ENCODE data around the gene HIF1AN.

Gene HIF1AN

DNA sequence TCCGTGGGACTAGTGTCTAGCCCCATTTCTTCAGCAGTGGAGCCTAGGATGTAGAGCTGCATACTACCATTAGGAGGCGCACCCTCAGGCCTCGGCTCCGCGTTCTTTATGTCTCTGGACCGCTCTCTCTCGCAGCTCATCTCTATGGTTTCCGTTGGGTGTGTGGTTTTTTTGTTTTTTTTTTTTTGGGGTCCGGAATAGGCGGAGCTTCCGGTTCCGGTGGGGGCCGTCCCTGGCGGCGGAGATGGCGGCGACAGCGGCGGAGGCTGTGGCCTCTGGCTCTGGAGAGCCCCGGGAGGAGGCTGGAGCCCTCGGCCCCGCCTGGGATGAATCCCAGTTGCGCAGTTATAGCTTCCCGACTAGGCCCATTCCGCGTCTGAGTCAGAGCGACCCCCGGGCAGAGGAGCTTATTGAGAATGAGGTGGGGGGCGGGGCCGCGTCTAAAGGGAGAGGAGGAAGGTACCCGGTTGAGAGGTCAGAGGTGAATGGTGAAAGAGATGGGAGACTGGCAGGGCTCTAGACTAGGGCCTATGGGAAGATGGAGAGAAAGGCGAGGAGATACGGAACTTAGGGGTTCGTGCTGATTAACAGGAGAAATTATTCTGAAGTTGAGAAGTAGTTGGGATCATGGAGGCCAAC, at the start of gene HIF1AN:
HIF1AN (plus strand) TSS at position 229 of the 639 bp plus-strand sequence; CDS start at position 245, 16 bp downstream.
- Histone ChIP-seq H3K4me3 (peak within 1 kb of the TSS; percentile 62 to 90 (median 76)), H3K27ac (peak within 1 kb of the TSS in 19 of 21 experiments; percentile 27 to 85 (median 79))

DNA sequence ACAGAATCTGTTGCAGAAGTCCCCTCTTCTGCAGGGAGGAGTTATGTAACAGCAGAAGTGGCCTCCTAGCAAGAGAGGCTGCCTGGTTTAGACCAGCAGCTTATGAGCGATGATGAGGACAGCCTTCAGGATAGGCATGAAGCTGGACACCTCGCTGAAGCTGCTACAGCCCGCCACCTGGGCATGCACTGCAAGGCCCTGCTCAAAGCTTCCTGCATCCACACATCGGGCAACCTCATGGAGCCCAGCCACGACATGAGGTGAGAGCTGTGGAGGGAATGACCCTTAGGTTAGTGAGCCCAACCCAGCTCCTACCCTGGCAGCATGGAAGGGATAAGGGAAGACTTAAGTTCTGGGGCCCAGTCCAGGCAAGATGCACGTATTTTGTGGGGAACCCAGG, 48.2 kb upstream of the HIF1AN start:
- Histone ChIP-seq H3K27ac (no peak overlapping the region), H3K4me3 (no peak overlapping the region)

DNA sequence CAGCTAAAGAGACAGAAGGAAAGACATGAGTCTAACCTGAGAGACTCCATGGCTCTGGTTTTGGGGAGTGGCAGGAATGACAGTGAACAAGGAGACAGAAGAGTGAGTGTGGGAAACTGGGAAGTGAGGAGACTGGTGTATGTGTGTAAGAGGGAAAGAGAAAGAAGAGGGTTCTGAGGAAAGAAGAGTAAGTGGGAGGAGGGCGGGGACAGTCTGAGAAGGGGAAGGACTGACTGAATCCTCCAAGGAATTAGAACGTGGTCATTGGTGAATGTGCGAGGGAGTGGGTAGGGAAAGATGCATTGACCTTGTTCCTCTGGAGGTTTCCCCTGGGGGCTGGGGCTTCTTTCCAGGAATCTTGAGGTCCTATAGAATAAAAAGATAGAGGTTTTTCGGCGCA, 46.3 kb upstream of the HIF1AN start:
- H3K4me3 ChIP-seq, result no peak overlapping the region
- H3K27ac ChIP-seq, result no peak overlapping the region

DNA sequence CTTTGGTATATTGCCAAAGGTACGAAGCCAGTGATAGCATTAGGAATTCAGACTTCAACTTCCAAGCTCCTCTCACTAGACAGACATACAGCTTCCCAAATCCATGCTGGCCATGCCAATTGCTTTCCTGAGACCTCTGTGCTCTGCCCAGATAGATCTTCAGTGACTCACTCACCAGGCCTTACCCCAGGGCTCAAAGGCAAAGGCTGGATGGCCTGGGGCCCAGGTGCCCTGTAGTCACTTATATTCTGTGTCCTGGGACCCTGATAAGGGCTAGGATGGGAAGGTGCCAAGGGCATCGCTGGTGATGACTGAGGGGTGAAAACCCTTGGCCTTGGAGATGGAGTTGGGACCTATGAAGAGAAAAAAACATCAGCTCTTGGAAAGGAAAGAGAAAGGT, 45.2 kb upstream of the HIF1AN start:
- Histone ChIP-seq H3K27ac (no peak overlapping the region), H3K4me3 (no peak overlapping the region)

DNA sequence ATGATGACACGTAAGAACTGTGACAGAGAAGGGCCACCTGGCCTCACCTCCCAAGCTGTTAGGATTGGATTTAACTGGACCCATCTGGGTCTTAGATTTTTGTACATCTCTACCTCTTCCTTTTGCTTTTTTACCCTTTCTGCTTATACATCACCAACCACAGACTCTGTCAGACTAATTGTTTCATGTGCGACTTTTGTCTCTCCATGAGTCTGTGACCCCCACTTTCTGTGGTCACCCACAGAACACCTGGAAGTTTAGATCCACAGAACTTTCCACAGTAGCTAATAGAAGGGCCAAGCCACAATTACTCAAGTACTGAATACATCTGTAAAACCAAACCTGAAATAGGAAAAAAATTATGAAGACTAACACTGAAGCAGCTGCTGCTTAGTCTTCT, 39.2 kb upstream of the HIF1AN start:
- Histone ChIP-seq H3K27ac (no peak overlapping the region), H3K4me3 (no peak overlapping the region)

DNA sequence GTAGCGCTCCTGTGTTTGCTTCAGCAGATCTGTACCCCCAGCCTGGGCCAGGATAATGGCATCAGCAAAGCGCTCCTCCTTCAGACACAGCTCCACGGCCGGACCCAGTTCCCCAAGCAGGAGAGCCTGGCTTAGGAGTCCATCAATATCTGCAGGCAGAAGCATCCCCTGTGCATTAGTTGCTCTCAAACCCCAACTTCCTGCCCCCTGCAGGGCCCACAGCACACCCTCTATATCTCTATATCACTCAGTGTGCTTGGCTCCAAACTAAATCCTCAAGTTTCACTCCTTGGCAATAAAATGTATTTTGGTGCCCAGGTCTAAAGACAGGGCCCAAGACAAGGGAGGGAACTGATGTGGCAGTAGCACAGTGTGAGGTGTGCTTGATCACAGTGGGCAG, 37.7 kb upstream of the HIF1AN start:
- Histone ChIP-seq H3K27ac (no peak overlapping the region), H3K4me3 (no peak overlapping the region)

DNA sequence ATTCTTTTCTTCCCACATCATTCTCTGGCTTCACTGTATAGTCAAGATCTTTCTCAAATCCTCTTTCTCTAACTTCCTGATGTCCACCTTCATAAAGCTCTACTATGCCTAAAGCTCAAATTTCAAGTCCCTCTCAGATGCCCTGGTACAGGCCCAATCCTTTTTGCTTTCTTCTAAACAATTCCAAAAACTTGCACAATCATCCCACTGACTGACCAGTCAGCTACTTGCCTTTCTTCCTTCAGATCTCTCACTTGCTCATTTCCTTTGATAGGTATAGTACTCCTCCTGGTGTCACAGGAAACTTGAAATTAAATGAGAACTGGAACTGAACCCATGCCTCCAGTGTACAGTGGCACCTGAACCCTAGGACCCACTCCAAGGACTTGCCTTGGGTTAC, 34.3 kb upstream of the HIF1AN start:
- no peak overlapping the region for H3K27ac ChIP-seq
- no peak overlapping the region for H3K4me3 ChIP-seq

DNA sequence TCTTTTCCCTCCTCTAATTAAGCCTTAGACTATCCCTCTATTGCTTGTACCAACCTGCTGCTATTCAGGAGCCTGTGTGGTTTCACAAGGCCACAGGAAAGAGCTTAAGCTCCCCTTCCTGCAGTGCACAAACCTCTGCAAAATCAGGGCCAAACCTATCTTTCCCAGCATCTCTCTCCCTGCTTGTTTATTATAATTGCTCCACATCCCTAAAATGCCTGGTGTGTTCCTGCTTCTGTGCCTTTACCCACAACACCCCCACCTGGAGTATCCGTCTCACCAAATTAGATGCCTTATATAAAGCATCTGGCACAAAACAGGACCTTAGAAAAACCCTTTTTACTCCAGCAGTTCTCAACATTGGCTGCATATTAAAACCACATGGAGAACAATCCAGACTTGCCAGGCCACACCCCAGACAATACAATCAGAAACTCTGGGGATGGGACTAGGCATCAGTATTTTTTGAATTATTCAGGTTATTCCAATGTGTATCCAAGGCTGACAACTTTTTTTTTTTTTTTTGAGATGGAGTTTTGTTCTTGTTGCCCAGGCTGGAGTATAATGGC, 32.7 kb upstream of the HIF1AN start:
- Histone ChIP-seq H3K27ac (no peak overlapping the region), H3K4me3 (no peak overlapping the region)

DNA sequence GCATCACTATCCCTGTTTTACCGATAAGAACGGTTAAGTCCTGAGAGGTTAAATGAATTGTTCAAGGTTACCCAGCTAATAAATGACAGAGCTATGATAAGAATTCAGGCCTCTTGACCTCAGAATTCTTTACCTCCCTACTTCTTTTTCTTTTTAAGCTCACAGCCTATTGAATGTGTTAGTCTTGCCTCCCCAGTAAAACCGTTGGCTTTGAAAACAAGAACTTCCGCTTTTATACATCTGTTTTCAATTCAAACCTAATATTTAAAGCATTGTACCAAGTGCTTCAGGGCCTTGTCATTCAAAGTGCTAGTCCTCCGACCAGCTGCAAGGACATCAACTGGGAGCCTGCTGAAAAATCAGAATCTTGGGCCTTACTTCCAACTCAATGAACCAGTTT, 31.6 kb upstream of the HIF1AN start:
- Histone ChIP-seq H3K27ac (no peak overlapping the region), H3K4me3 (no peak overlapping the region)

DNA sequence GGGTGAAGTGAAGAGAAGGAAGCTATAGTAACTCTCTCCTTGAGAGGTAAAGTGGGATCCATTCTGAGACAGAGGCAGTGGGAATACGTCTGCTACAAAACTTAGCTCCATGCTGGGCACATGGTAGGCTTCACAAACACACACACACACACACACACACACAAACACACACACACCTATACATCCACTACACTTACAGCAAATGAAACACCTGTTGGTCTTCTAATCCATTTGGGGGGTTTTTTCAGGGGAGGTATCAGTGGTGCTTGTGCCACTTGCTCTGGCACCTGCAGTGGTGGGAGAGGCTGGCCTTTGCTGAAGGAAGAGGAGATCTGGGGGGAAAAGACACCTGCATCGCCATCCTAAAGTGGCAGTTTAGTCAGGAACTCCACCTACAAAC, 30.6 kb upstream of the HIF1AN start:
- H3K4me3 ChIP-seq, result no peak overlapping the region
- H3K27ac ChIP-seq, result no peak overlapping the region

DNA sequence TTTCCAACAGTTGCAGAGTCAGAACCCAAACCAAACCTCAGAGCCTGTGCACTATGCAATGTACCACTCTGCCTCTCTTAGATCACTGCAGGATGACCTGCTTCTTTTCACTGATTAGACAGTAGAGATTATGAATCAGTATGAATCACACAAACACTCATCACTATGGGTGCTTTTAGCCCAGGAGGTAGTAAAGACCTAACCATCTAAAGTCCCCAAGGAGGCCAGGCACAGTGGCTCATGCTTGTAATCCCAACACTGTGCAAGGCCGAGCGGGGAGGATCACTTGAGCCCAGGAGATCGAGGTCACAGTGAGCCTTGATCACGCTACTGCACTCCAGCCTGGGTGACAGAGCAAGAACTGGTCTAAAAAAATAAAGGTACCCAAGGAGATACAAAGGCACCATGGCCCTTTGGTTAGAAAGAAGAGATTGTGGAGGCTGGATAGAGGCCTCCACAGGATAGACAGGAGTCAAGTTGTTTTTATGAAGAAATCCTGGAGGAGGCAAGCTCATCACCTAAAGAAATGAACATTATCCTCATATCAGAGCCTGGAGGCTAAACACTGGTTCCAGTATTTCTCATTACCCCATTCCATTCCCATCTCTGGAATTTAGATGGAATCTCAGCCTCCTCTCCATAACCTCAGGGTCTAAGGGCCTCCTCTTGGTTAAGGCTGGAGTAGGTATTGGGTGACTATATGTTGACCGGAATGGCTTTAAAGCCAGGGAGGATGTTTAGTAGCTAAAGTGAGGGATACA, 29.0 kb upstream of the HIF1AN start:
- H3K4me3 ChIP-seq, result no peak overlapping the region
- no peak overlapping the region for H3K27ac ChIP-seq

DNA sequence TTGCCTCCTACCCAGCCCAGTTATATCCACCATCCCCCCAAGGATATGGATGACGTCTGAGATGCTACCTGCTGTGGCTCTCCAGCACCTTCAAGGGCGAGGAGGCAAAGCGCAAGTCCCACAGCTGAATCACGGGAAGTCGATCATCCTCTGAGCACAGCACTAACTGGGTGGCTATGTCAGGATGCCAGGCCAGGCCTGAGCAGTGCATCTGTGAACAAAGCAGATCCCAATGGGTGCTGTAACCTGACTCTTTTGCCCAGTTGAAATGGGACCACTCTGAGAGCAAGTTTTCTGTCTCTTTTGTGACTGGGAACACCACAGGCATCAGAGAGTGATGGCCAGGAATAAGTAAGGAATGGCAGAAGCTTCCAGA, 28.4 kb upstream of the HIF1AN start:
- H3K27ac ChIP-seq, result no peak overlapping the region
- H3K4me3 ChIP-seq, result no peak overlapping the region

DNA sequence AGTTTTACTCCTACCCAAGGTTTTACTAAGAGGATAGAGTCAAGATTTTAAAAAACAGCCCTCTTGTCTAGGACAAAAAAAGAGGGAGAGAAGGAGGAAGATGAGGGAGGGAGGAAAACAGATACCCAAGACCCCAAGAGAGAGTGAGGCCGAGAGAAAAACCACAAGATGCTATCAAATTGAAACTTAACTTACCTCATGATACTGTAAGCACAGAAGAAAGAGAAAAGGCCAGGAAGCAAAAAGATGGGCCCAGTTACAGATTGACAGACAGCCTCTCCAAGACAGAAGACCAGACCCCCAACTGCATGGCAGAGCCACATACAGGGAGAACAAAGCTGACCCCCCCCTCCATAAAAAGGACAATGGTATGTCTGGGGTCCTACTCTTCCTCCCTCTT, 27.5 kb upstream of the HIF1AN start:
- peak overlapping the region in 2 of 21 experiments; percentile 50 to 68 for H3K27ac ChIP-seq
- no peak overlapping the region for H3K4me3 ChIP-seq

DNA sequence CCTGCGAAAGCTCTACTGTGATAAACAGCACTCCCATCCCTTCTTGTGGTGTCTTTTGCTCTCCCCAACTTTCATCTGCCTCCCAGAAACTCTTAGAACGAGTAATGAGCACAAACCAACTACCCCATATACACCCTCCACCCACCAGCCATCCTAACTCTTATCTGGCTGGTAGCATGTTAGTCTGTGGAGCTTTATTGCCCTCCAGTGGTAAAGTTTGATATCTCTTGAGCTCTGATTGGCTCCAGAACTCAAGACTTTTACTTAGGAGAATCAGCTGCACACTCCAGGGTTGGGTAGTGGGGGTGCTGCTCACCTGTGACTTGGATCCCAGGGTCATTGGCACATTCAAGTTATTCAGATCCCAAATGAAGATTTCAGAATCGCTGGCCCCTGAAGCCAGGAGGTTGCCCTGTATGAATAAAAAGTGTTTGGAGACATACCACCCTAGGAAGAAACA, 27.0 kb upstream of the HIF1AN start:
- peak overlapping the region in 4 of 21 experiments; percentile 34 to 68 (median 55) for H3K27ac ChIP-seq
- no peak overlapping the region for H3K4me3 ChIP-seq

DNA sequence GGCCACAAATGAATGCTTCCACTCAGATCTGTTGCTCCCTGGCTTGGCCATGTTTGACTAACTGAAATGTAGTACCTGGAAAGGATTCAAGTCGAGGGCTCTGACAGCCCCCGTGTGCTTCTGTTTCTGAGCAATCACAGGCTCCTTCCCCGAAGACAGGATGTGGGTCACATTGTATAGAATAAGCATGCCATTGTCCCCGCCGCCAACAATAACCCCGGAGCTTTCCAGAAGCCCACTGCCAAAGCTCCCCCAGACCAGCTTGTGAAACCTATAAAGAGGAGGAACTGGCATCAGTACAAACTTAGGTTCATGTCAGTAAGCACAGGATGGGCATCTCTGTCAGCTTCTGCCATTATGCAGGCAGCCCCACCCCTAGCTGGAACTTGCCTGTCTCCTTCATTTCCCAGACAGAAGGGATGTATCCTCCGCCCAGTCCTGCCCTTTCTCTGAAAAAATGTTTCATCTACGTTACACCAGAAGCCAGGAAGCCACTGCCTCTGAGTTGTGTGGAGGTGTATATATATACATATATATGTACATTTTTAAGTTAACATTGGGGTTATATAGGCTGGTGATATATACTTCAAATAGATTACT, 26.4 kb upstream of the HIF1AN start:
- H3K4me3 ChIP-seq, result no peak overlapping the region

DNA sequence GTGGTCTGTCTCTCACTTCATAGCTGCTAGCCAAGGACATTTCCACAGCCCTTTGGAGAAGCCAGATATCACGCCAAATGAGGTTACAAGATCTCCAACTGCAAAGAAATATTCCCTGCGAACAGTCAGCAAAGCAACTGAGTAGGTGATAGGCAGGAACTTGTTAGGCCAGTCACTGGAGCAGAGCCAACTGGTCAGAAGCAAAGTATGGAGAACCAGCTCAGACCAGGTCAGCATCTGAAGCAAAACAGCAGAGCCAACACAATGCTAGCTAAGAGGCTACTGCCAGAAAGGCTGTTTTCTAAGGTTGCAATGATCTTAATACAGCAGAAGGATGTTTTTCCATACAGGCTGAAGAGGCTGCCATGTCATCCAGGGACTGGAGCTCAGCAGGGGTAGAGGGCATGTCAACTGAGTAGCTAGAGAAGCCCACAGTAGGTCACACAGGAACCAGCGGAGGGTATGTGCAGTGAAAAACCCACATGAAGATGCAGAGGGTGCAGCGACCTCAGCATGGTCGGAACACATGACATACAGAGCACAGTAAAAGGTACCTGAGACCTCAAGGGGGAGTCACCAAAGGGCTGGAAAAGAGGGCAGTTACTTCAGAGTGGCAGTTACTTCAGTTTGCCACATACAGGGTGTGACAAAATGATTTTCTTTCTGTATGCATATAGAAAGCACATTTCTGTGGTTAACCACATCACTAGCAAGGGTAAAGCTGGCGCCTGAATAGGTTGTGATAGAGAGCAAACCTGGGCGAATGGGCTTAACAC, 25.0 kb upstream of the HIF1AN start:
- Histone ChIP-seq H3K4me3 (no peak overlapping the region), H3K27ac (peak overlapping the region in 8 of 21 experiments; percentile 7 to 68 (median 30))

More for the DNA sequence above, 26.4 kb upstream of the HIF1AN start:
- peak overlapping the region in 4 of 21 experiments; percentile 34 to 68 (median 55) for H3K27ac ChIP-seq

DNA sequence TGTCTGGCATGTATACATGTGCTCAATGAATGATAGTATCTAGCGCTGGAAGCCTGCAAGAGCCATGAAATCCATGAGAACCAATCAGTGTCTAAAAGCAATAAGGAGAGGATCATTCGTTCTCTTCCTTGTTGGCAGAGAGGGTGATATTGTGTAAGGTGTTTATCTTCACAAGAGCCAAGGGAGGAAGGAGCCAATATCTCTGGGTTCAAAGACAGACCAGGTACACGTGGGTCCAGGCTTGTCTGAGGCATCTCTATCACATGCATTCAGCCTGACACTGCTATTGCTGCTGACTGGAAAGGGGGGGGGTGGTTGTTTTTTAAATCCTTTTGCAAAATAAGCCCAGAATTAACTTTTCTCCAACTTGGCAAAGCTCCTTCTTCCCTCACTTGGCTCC, 20.1 kb upstream of the HIF1AN start:
- no peak overlapping the region for H3K27ac ChIP-seq
- no peak overlapping the region for H3K4me3 ChIP-seq

DNA sequence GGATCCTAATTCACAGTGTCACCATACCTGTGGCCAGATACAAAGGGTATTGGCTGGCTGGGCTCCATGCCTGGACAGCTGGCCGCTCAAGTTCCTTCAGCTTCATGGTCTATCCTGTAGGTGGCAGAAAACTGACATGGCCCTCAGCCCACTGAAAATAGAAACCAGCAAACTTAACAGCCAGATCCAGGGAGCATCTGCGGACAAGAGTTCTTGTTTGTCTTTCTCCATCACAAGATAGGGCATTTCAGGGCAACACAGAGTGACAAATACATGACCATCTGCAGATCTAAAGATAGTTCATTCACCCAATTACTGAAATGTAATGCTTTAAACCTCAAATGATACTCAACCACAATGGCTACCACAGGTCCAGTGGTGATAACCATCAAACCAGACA, 18.9 kb upstream of the HIF1AN start:
- no peak overlapping the region for H3K27ac ChIP-seq
- no peak overlapping the region for H3K4me3 ChIP-seq

DNA sequence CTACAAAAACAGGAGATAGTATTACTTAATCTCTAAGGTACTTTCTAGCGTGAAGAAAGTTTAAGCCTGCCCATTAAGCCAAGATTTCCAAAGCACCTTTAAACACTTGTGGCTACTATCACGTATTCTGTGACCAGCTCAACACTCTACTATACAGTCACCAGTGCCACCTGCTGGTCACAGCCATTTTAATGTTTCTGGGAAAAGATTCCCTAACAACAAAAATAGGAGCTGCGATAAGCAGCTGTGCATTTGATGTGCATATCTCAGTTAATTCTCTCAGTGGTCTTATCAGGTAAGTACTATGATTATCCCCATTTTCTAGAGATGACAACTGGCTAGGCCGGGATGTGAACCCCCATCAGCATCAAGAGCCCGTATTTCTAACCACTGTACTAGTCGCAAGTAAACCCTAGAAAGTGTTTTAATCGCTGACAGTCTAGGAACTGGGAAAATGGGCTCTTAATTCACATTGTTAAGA, 16.9 kb upstream of the HIF1AN start:
- Histone ChIP-seq H3K27ac (peak overlapping the region in 1 of 21 experiments; percentile 6), H3K4me3 (peak overlapping the region in 3 of 7 experiments; percentile 11 to 20 (median 18))

Data from skin epidermis (tissue), 12 donors.